Fibroblast of the conjunctiva (primary cell): ENCODE results near the gene LEMD1.
"Not testable (repeated sequence)": the region's sequence is repeated elsewhere in the genome, so short reads cannot be mapped to it uniquely, and the experiment has no call there.

ENCODE experiments used
- DNase-seq: peaks from one replicate; pipeline ENCODE4 v3.0.0-alpha.2; 2010; ENCODE audit warnings: low read depth

LEMD1 gene

DNA sequence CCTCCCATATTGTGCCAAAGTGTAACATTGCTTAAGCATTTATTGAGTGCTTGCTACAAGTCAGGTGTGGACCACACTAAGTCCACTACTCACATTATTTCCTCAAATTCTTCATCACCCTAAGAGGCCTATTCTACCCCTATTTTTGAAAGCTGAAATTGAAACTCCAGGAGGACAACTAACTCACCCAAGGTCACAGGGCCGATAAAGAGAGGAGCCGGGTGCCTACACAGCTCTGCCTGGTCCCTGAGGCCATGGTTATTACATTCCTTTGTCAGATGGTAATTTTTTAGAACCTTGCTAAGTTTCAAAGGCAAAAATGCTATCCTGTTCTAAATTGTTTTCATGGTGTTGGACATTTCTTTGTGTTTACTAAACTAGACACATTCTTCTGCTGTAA, 41.0 kb downstream of the LEMD1 start:
- DNase-seq = no peak

GRCh38 chr1:205379056-205379455, 42.8 kb downstream of the LEMD1 start:
- DNase-seq = no peak

DNA sequence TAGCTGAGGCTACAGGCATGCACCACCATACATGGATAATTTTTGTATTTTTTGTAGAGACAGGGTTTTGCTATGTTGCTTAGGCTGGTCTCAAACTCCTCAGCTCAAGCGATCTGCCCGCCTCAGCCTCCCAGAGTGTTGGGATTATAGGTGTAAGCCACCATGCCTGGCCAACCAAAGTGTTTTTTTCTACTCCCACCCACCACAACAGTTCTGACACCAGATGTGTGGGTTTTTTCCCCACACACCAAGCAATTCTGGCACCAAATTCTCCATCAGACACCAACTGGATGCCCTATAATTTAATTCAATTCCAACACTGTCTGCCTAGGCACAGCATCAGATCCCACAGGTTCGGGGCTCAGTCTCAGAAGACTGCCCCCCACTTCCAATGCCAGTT, 44.5 kb downstream of the LEMD1 start:
- no peak for DNase-seq

- DNase-seq = no peak
Observed at GRCh38 chr1:205376739-205377138, 45.1 kb downstream of the LEMD1 start.

GRCh38 chr1:205375835-205376545, 45.9 kb downstream of the LEMD1 start:
- DNase-seq = no peak

- DNase-seq = no peak
Observed at GRCh38 chr1:205374210-205375078, 47.4 kb downstream of the LEMD1 start.

DNA sequence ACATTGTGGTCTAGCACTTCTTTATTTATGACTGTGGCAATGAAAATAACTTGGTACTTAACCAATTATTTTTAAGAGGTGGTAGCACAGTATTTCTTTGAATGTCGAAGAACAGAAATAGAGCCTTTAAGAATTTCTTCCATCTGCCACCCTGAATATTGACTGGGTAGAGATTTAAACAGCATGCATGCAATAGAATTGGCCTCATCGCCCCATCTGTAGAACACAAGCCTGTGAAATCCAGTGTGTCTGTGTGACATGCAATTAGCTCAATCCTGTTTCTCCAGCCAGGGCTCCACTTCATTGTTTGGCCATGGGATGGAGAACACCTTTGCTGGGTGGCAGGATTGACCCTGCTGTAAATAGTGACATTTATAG, 48.1 kb downstream of the LEMD1 start:
- DNase-seq = no peak

DNA sequence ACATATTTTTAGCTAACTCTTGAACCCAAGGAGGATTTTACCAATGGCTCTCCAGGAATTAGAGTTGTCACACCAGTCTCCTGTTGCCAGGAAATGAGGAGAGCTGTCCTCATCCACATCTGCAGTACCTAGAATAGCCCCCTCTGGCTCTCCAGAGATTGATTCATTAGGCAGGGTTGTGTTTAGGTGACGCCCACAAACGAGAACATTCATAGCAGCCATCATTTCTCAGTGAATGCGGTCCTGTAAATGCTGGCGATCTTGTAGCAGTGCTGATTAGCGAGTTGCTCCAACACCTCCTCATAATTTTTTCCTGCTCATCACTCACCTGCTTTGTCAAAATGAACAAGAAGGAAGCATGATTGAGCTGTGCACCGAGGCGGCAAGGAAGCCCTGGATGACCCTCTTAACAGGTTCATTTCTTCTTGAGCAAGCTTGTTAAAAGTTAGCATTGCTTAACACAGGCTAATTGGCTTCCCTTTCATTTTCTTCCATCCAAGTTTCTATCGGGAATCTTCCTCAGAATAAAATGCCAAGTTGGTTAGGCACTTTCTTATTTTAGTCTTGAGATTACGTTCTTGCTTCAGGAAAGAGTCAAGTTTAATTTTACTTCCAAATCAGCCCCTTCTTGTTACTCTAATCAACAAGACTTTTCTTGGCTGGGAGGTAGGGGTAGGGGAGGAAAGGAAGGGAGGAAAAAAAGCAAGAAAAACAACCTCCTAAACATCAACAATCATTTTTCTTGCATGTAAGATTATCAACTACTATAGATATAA, 48.6 kb downstream of the LEMD1 start:
- no peak for DNase-seq

GRCh38 chr1:205371871-205372660, 49.8 kb downstream of the LEMD1 start:
- no peak for DNase-seq

- no peak for DNase-seq
Observed at GRCh38 chr1:205370780-205371179, 51.1 kb downstream of the LEMD1 start.

DNA sequence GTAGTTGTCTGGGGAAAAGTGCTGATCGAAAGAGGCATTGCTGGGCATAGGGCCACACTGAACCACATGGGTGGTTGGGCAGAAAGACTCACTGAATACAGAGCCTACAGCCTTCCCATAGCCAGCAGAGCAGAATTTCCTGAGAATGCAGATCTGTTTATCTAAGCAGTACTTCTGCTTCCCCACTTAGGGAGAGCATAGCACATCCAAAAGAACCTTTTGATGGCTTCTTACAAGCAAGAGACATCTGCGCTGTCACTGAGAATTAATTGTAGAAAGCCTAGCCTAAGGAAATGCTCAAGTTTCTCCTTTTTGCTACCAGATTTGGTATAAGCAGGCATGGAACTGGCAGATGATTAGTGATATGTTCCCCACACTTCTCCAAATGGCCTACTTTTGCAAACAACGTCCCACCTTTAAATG, 52.1 kb downstream of the LEMD1 start:
- DNase-seq = no peak

GRCh38 chr1:205368478-205368877, 53.4 kb downstream of the LEMD1 start:
- DNase-seq = no peak

DNA sequence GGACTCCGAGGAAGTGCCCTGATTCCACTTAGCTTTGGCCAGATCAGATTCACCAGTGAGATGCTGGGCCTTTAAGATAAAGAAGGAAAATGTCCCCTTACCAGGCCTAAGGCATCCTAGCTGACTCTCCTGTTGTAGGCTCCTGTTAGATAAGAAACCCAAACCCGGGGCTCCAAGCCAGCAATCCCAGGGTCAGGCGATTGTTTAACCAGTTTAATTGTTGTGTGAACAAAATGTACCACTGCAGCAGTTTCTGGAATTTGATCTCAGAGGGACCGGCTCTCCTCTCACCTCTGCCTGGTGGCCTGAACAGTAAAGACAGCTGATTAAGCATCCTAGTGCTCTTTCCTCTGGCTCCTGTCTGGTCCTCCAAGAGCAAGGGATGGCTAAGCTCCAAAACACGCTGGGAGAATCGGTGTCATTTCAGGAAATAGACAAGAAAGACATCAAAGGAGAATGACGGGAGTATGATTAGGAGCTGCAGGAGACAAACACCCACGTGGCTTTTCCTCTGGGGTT, 55.9 kb downstream of the LEMD1 start:
- no peak for DNase-seq

GRCh38 chr1:205365086-205365485, 56.8 kb downstream of the LEMD1 start:
- not testable (repeated sequence) for DNase-seq

GRCh38 chr1:205360891-205361290, 61.0 kb downstream of the LEMD1 start:
- DNase-seq = no peak

- DNase-seq = no peak
Observed at GRCh38 chr1:205359771-205360565, 61.9 kb downstream of the LEMD1 start.

DNA sequence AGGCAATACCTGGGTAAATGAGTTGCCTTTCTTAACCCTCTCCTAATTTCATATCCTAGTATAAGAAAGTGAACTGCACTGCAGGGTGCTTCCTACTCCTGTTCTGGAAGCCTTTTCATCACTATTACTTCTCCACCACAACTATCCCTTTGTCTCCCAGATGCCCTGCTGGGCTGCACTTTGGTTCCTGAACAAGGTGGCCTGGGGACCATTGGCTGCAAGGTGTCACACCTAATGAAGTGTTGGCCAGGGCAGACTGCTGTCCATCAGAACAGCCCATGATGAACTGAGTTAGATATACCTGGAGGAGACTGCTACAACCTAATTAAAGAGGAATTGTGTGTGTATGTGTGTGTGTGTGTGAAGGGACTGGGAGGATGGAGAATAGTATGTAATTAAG, 63.3 kb downstream of the LEMD1 start:
- DNase-seq = no peak

DNA sequence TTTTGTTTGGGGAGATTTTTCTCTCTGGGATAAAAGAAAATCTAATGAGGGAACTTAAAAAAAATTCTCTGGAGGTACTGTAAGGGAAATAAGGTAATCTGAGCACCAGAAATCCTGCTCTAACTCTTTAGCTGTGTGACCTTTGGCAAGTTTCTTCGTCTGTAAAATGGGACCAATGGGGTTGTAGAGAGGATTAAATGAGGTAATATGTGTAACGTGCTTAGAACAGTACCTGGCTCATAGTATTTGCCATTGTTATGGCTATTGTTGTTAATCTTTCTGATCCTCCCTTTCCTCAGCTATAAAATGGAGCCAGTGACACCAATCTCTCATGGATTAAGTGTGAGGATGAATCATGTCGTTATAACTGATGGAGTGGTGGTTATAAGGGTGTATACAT, 64.3 kb downstream of the LEMD1 start:
- DNase-seq = no peak

GRCh38 chr1:205356440-205357139, 65.3 kb downstream of the LEMD1 start, which contains the start of gene KLHDC8A:
KLHDC8A (minus strand) TSS chr1:205356922; CDS start chr1:205343604, 13,318 bp downstream.
- no peak for DNase-seq

- DNase-seq = no peak
Observed at GRCh38 chr1:205355075-205355453, 66.8 kb downstream of the LEMD1 start.
